OCI-LY7 (cell line): ENCODE measurements around the gene KCNQ5.

Source experiments
- CTCF ChIP-seq: fragments of 200-600 bp; sonication (generic); conservative IDR thresholded peaks from 2 replicates; pipeline ENCODE4 v1.5.1; 2014; ENCODE audit warnings: mild to moderate bottlenecking, antibody characterized with exemption, low read length, moderate library complexity, mixed read lengths
- EZH2phosphoT487 ChIP-seq: fragments of 200-600 bp; sonication (generic); IDR thresholded peaks from 2 replicates; pipeline ENCODE4 v1.6.1; 2018; ENCODE audit warnings: low read depth, borderline replicate concordance, mild to moderate bottlenecking, mixed run types, antibody characterized with exemption, low read length, moderate library complexity, mixed read lengths

- TF ChIP-seq CTCF (no peak), EZH2phosphoT487 (no peak)
These were observed 294.4 kb downstream of the KCNQ5 start for GRCh38 chr6:72916298-72916697.
